Epithelial cell of esophagus (primary cell): ENCODE measurements around the gene TUBGCP5.

Experiments
- DNase-seq: peaks from one replicate; pipeline ENCODE4 v3.0.0; 2010; ENCODE audit warnings: low read depth
- H3K4me3 ChIP-seq: 2 replicates; pipeline ENCODE4 v1.5.1; 2011; ENCODE audit warnings: mild to moderate bottlenecking, low read length, control low read depth
- CTCF ChIP-seq: IDR thresholded peaks from 2 replicates; pipeline ENCODE4 v1.5.1; 2011; ENCODE audit warnings: low read depth, mild to moderate bottlenecking, low read length, control low read depth, inconsistent platforms; ENCODE audit not compliant: insufficient read depth; ENCODE audit errors: missing control alignments

The TUBGCP5 gene

GRCh38 chr15:22973286-22973685, 66.1 kb downstream of the TUBGCP5 start:
- TF ChIP-seq CTCF = no peak
- H3K4me3 ChIP-seq = no peak overlapping the region

GRCh38 chr15:22969489-22969888, 69.9 kb downstream of the TUBGCP5 start:
- H3K4me3 ChIP-seq = no peak overlapping the region
- no peak for TF ChIP-seq CTCF
- DNase-seq = no peak

More at GRCh38 chr15:22973286-22973685, 66.1 kb downstream of the TUBGCP5 start:
- DNase-seq = no peak

- DNase-seq = peak; percentile 89
- H3K4me3 ChIP-seq = no peak overlapping the region
- no peak for TF ChIP-seq CTCF
Measured at GRCh38 chr15:22968366-22968765, 71.0 kb downstream of the TUBGCP5 start.

- H3K4me3 ChIP-seq = no peak overlapping the region
- TF ChIP-seq CTCF = no peak
- DNase-seq = no peak
Measured at GRCh38 chr15:22967084-22967770, 72.1 kb downstream of the TUBGCP5 start.

- DNase-seq = no peak
- TF ChIP-seq CTCF = no peak
- H3K4me3 ChIP-seq = no peak overlapping the region
Measured at GRCh38 chr15:22966321-22967083, 72.9 kb downstream of the TUBGCP5 start.

GRCh38 chr15:22963641-22964040, 75.7 kb downstream of the TUBGCP5 start:
- DNase-seq = peak; percentile 46
- no peak overlapping the region for H3K4me3 ChIP-seq
- TF ChIP-seq CTCF = no peak

GRCh38 chr15:22962611-22963010, 76.8 kb downstream of the TUBGCP5 start:
- TF ChIP-seq CTCF = no peak
- no peak overlapping the region for H3K4me3 ChIP-seq
- no peak for DNase-seq
